ENCODE measurements around the gene NOA1.

The NOA1 gene

GRCh38 chr4:57018980-57019379 lies 41.6 kb upstream of the NOA1 start:
- Histone ChIP-seq H3K9ac (ENCODE audit: low read length) (no peak overlapping the region), H3K27me3 (ENCODE audit: low read length) (no peaks in the 10 kb centered on the region), H3K9me2 (replicated peaks; ENCODE audit: insufficient read depth, low read length) (no peaks in the 10 kb centered on the region), H3K9me3 (ENCODE audit: insufficient read depth, low read length) (no peaks in the 10 kb centered on the region), H3K4me3 (ENCODE audit: insufficient read depth, low read length, poor library complexity, severe bottlenecking) (no peak overlapping the region), H3F3A (ENCODE audit: insufficient read depth) (no peaks in the 10 kb centered on the region), H4K20me1 (ENCODE audit: low read depth, low read length) (no peaks in the 10 kb centered on the region), H2AFZ (ENCODE audit: low read depth, low read length, severe bottlenecking) (no peak overlapping the region), H3K36me3 (ENCODE audit: low read length) (peaks cover 10% of the 10 kb centered on the region; the same call in 1 of the 2 replicates), H3K4me2 (ENCODE audit: low read depth, low read length, poor library complexity, severe bottlenecking) (no peak overlapping the region), H3K79me2 (ENCODE audit: insufficient read depth, low read length) (no peaks in the 10 kb centered on the region), H3K27ac (ENCODE audit: low read depth, low read length) (no peak overlapping the region)
- TF ChIP-seq CTCF (IDR thresholded peaks at IDR 0.05; ENCODE audit: insufficient read depth, low read length, poor library complexity, severe bottlenecking), result no peak
- no peak for TF ChIP-seq EZH2phosphoT487 (conservative IDR thresholded peaks at IDR 0.05; ENCODE audit: low read length)

GRCh38 chr4:57013543-57014120 lies 36.2 kb upstream of the NOA1 start:
- H3K27ac ChIP-seq (ENCODE audit: low read depth, low read length), result no peak overlapping the region
- H2AFZ ChIP-seq (ENCODE audit: low read depth, low read length, severe bottlenecking), result no peak overlapping the region
- no peaks in the 10 kb centered on the region for H3K9me3 ChIP-seq (ENCODE audit: insufficient read depth, low read length)
- H3K4me3 ChIP-seq (ENCODE audit: insufficient read depth, low read length, poor library complexity, severe bottlenecking), result no peak overlapping the region
- H3K79me2 ChIP-seq (ENCODE audit: insufficient read depth, low read length), result no peaks in the 10 kb centered on the region
- H3F3A ChIP-seq (ENCODE audit: insufficient read depth), result no peaks in the 10 kb centered on the region
- H3K9me2 ChIP-seq (replicated peaks; ENCODE audit: insufficient read depth, low read length), result no peaks in the 10 kb centered on the region
- no peak overlapping the region for H3K9ac ChIP-seq (ENCODE audit: low read length)
- H4K20me1 ChIP-seq (ENCODE audit: low read depth, low read length), result no peaks in the 10 kb centered on the region
- peaks cover 13% of the 10 kb centered on the region; the same call in 1 of the 2 replicates for H3K36me3 ChIP-seq (ENCODE audit: low read length)
- H3K4me2 ChIP-seq (ENCODE audit: low read depth, low read length, poor library complexity, severe bottlenecking), result no peak overlapping the region
- no peak for TF ChIP-seq EZH2phosphoT487 (conservative IDR thresholded peaks at IDR 0.05; ENCODE audit: low read length)
- no peak for TF ChIP-seq CTCF (IDR thresholded peaks at IDR 0.05; ENCODE audit: insufficient read depth, low read length, poor library complexity, severe bottlenecking)
- H3K27me3 ChIP-seq (ENCODE audit: low read length), result no peaks in the 10 kb centered on the region

GRCh38 chr4:56999751-57000150 lies 22.3 kb upstream of the NOA1 start:
- Histone ChIP-seq H3K4me2 (ENCODE audit: low read depth, low read length, poor library complexity, severe bottlenecking) (no peak overlapping the region), H4K20me1 (ENCODE audit: low read depth, low read length) (no peaks in the 10 kb centered on the region), H3K36me3 (ENCODE audit: low read length) (no peaks in the 10 kb centered on the region; the same call in 1 of the 2 replicates), H3K9me2 (replicated peaks; ENCODE audit: insufficient read depth, low read length) (no peaks in the 10 kb centered on the region), H3K4me3 (ENCODE audit: insufficient read depth, low read length, poor library complexity, severe bottlenecking) (no peak overlapping the region), H3K9me3 (ENCODE audit: insufficient read depth, low read length) (no peaks in the 10 kb centered on the region), H3K79me2 (ENCODE audit: insufficient read depth, low read length) (no peaks in the 10 kb centered on the region), H2AFZ (ENCODE audit: low read depth, low read length, severe bottlenecking) (no peak overlapping the region), H3F3A (ENCODE audit: insufficient read depth) (no peaks in the 10 kb centered on the region), H3K9ac (ENCODE audit: low read length) (no peak overlapping the region), H3K27me3 (ENCODE audit: low read length) (no peaks in the 10 kb centered on the region), H3K27ac (ENCODE audit: low read depth, low read length) (no peak overlapping the region)
- TF ChIP-seq CTCF (IDR thresholded peaks at IDR 0.05; ENCODE audit: insufficient read depth, low read length, poor library complexity, severe bottlenecking) (no peak), EZH2phosphoT487 (conservative IDR thresholded peaks at IDR 0.05; ENCODE audit: low read length) (no peak)
